K562 (cell line): ENCODE results near the gene MB21D2. TPM values are rescaled to one million over a fixed set of nuclear protein-coding genes. Genes with fewer than 3 reads are reported as not detected.

ENCODE experiments used
- ATAC-seq: fragments of 200-7000 bp; cut with Tn5 transposase; 3 replicates; pipeline ENCODE4 v1.9.1; 2020; ENCODE audit warnings: moderate library complexity
- BruUV-seq: library from RNA; stranded (reverse); fragments of 400-500 nt; replicated peaks from 2 replicates; lab custom pipeline; 2021; lab: Mats Ljungman, UMichigan
- CTCF ChIA-PET: fragments of 300-600 bp; formaldehyde crosslinking; extraction: SDS; loops from one replicate; lab custom pipeline; 2021; ENCODE audit warnings: low intra/inter-chr PET ratio; lab: Yijun Ruan, JAX
- POLR2A ChIA-PET: fragments of 300-600, 350-650 bp; sonication (Branson Sonifier 250); formaldehyde crosslinking; extraction: SDS; loops from one replicate; lab custom pipeline; 2021; ENCODE audit warnings: antibody characterized with exemption, inconsistent platforms; lab: Yijun Ruan, JAX
- DNase-seq, 4 experiments: peaks; one replicate each; pipeline versions ENCODE4 v3.0.0 to v3.0.0-alpha.2; 2011 to 2018; ENCODE audit warnings: low spot score in 3 of 4, mixed read lengths in 3 of 4; ENCODE audit errors: extremely low read depth in 1 of 4
- FAIRE-seq: peaks from 2 replicates; lab custom pipeline; 2011; peaks lifted over from hg19 to GRCh38; lab: Jason Lieb, UNC
- H2AFZ ChIP-seq: 2 replicates; pipeline ENCODE4 v1.6.0; 2011; ENCODE audit warnings: low read depth, low read length, control low read depth, inconsistent platforms
- H3K27ac ChIP-seq: fragments of 200-600 bp; 3 replicates; pipeline ENCODE4 v1.8.0; 2011; ENCODE audit warnings: low read depth, mild to moderate bottlenecking, control low read depth, inconsistent platforms, low read length, moderate library complexity, mixed read lengths; ENCODE audit errors: extremely low read depth
- H3K27me3 ChIP-seq, 2 experiments: fragments of 300-600 bp in 1 of 2; 2 replicates in 1 of 2; 3 replicates in 1 of 2; pipeline versions ENCODE4 v1.6.0 to v1.8.0; 2011; ENCODE audit warnings: inconsistent platforms in 2 of 2, low read length in 2 of 2, mild to moderate bottlenecking in 1 of 2, mixed read lengths in 1 of 2, moderate library complexity in 1 of 2; ENCODE audit not compliant: control insufficient read depth in 2 of 2, insufficient read depth in 2 of 2
- H3K36me3 ChIP-seq: fragments of 300-600 bp; 3 replicates; pipeline ENCODE4 v1.8.0; 2011; ENCODE audit warnings: mild to moderate bottlenecking, low read length, inconsistent platforms; ENCODE audit not compliant: control insufficient read depth, insufficient read depth
- H3K4me1 ChIP-seq, 2 experiments: fragments of 200-600 bp in 1 of 2; replicated peaks in 1 of 2; 2 replicates in 1 of 2; 3 replicates in 1 of 2; pipeline versions ENCODE4 v1.5.1 to v1.8.0; 2011; ENCODE audit warnings: inconsistent platforms in 2 of 2, low read length in 2 of 2, mild to moderate bottlenecking in 1 of 2, mixed read lengths in 1 of 2, moderate library complexity in 1 of 2; ENCODE audit not compliant: control insufficient read depth in 2 of 2, insufficient read depth in 2 of 2
- H3K4me2 ChIP-seq: 2 replicates; pipeline ENCODE4 v1.6.1; 2011; ENCODE audit warnings: low read length, control low read depth, inconsistent platforms, mixed read lengths; ENCODE audit not compliant: insufficient read depth
- H3K4me3 ChIP-seq: fragments of 200-600 bp; sonication (generic), shearing (Covaris generic); 2 replicates; pipeline ENCODE4 v1.5.1; 2016; ENCODE audit warnings: control low read depth, inconsistent platforms
- H3K79me2 ChIP-seq: fragments of 200-600 bp; 3 replicates; pipeline ENCODE4 v1.8.0; 2011; ENCODE audit warnings: low read length, inconsistent platforms; ENCODE audit not compliant: control insufficient read depth, insufficient read depth
- H3K9ac ChIP-seq, 2 experiments: 2 replicates each; pipeline versions ENCODE4 v1.6.0 to v1.6.1; 2011; ENCODE audit warnings: low read depth in 2 of 2, low read length in 2 of 2, control low read depth in 1 of 2, inconsistent platforms in 1 of 2, mild to moderate bottlenecking in 1 of 2, mixed read lengths in 1 of 2; ENCODE audit not compliant: insufficient read depth in 1 of 2
- H3K9me1 ChIP-seq: one replicate; pipeline ENCODE4 v1.6.0; 2011; ENCODE audit warnings: inconsistent platforms, mild to moderate bottlenecking, low read length, moderate library complexity; ENCODE audit not compliant: control insufficient read depth, insufficient read depth
- H3K9me3 ChIP-seq: replicated peaks from 2 replicates; pipeline ENCODE4 v1.5.1; 2011; ENCODE audit warnings: low read depth, low read length, inconsistent platforms; ENCODE audit not compliant: control insufficient read depth, insufficient read depth
- H4K20me1 ChIP-seq: replicated peaks from 2 replicates; pipeline ENCODE4 v1.6.1; 2011; ENCODE audit warnings: low read length, inconsistent platforms, mixed read lengths; ENCODE audit not compliant: control insufficient read depth, insufficient read depth
- AFF4 ChIP-seq: sonication (generic); formaldehyde crosslinking; IDR thresholded peaks from 2 replicates; pipeline ENCODE4 v1.8.0; 2023; ENCODE audit warnings: mild to moderate bottlenecking, missing genetic modification reagents
- MED1 ChIP-seq: sonication (generic); formaldehyde crosslinking; IDR thresholded peaks from 2 replicates; pipeline ENCODE4 v1.8.1; 2023; ENCODE audit warnings: missing genetic modification reagents, borderline replicate concordance
- MNT ChIP-seq, 2 experiments: fragments of 450-650 bp; conservative IDR thresholded peaks; 2 replicates each; pipeline ENCODE4 v1.6.1; 2017; ENCODE audit warnings: mild to moderate bottlenecking in 2 of 2, moderate library complexity in 2 of 2
- MYC ChIP-seq, 2 experiments: fragments of 250-450 bp in 1 of 2; sonication (Bioruptor Pico) in 1 of 2; IDR thresholded peaks; 2 replicates each; pipeline versions ENCODE4 v1.5.1 to v1.6.1; 2012 to 2021; ENCODE audit warnings: low read depth in 2 of 2, borderline replicate concordance in 1 of 2, improper control_type of control experiment in 1 of 2, low read length in 1 of 2, mild to moderate bottlenecking in 1 of 2, moderate library complexity in 1 of 2
- SRSF7 ChIP-seq: fragments of 200-400 bp; formaldehyde crosslinking; optimal IDR thresholded peaks from 2 replicates; pipeline ENCODE3; 2017; ENCODE audit warnings: mild to moderate bottlenecking, low read depth, low read length
- ZBTB2 ChIP-seq: fragments of 450-650 bp; IDR thresholded peaks from 2 replicates; pipeline ENCODE4 v1.6.1; 2016; ENCODE audit warnings: antibody characterized with exemption
- ZNF212 ChIP-seq: fragments of 450-650 bp; formaldehyde crosslinking; IDR thresholded peaks from 2 replicates; pipeline ENCODE4 v1.4.0; 2020; ENCODE audit warnings: mild to moderate bottlenecking
- WGBS: fragments of 100-300 bp; shearing (Covaris generic); methylation state at CpG from one replicate; pipeline ENCODE4 v1.1.6; 2016; ENCODE audit warnings: low coverage, mixed read lengths; ENCODE audit not compliant: insufficient coverage; ENCODE audit errors: missing lambda C conversion rate; 5-methylcytosine and 5-hydroxymethylcytosine counted together
- in situ Hi-C: fragments of 300-500 bp; cut with MboI; formaldehyde crosslinking; loops from 4 replicates; pipeline ENCODE4 v1.15.0; 2018; ENCODE audit warnings: inconsistent platforms, mixed read lengths
- intact Hi-C: fragments of 100-400 bp; cut with micrococcal nuclease; formaldehyde crosslinking; loops from 2 replicates; pipeline ENCODE4 v1.14.2; 2022
- polyA plus RNA-seq, 8 experiments: library from polyadenylated mRNA; depleted of rRNA in 4 of 8; stranded (reverse) in 5 of 8; unstranded in 3 of 8; fragments of >200 nt; fragmentation: Nextera tagmentation in 2 of 8; fragmentation: Illumina TruSeq in 1 of 8; extraction: Ambion mirVana in 2 of 8; extraction: Trizol in 1 of 8; gene quantifications; 2 replicates each; pipeline versions ENCODE4 v1.2.1 to v1.2.3, GENCODE V29; 2011 to 2014; ENCODE audit warnings: inconsistent platforms in 1 of 8, missing spikeins in 1 of 8
- total RNA-seq, 7 experiments: library from RNA; depleted of rRNA in 6 of 7; stranded (reverse); fragments of >200 nt in 6 of 7; fragmentation: Illumina TruSeq in 2 of 7; extraction: Trizol in 2 of 7; gene quantifications; 2 replicates each; pipeline versions ENCODE4 v1.2.1 to v1.2.3, GENCODE V29; 2011 to 2021; ENCODE audit warnings: low replicate concordance in 1 of 7

Gene MB21D2
- total and polyA plus RNA-seq, 9 of the 15 experiments (the other 6 are each of a cell fraction or from before 2014, with no cell fraction given) = 0.01 TPM; not detected in 8

GRCh38 chr3:192842138-192842537 lies 75.5 kb downstream of the MB21D2 start:
- BruUV-seq = no TSS peak
- Histone ChIP-seq H3K9me3 (no peaks in the 10 kb centered on the region), H3K27ac (no peak overlapping the region), H3K36me3 (no peaks in the 10 kb centered on the region)
- WGBS = 1% methylated on average over 8 of the region's 8 CpGs
- ATAC-seq = no peak
- TF ChIP-seq SRSF7 = no peak
- TF ChIP-seq, all 486 proteins: peak for 0
- H3K79me2 ChIP-seq = no peaks in the 10 kb centered on the region
- H3K9ac ChIP-seq = no peak overlapping the region
- DNase-seq = no peak
- no peak for FAIRE-seq
- POLR2A ChIA-PET = interaction anchor here (1.1 kb wide), 1 partner anchor 29 kb away, joined by 3 read pairs; no protein-coding TSS in a partner anchor
- no peaks in the 10 kb centered on the region for H4K20me1 ChIP-seq
- no peak overlapping the region for H3K4me3 ChIP-seq
- CTCF ChIA-PET = no interaction called here
- intact Hi-C loops (no loop called here), in situ Hi-C loops (no loop called here)
- H3K9me1 ChIP-seq = no peaks in the 10 kb centered on the region
- no peaks in the 10 kb centered on the region for H3K27me3 ChIP-seq
- H3K4me2 ChIP-seq = no peak overlapping the region
- H2AFZ ChIP-seq = no peak overlapping the region
- no peaks in the 10 kb centered on the region for H3K4me1 ChIP-seq

- Histone ChIP-seq H3K4me1 (no peaks in the 10 kb centered on the region), H3K36me3 (no peaks in the 10 kb centered on the region), H4K20me1 (no peaks in the 10 kb centered on the region), H3K9me3 (no peaks in the 10 kb centered on the region), H3K9ac (no peak overlapping the region), H3K27ac (no peak overlapping the region), H2AFZ (no peak overlapping the region), H3K4me2 (no peak overlapping the region), H3K27me3 (no peaks in the 10 kb centered on the region), H3K4me3 (no peak overlapping the region), H3K79me2 (no peaks in the 10 kb centered on the region), H3K9me1 (no peaks in the 10 kb centered on the region)
- no peak for FAIRE-seq
- ATAC-seq = no peak
- BruUV-seq = no TSS peak
- WGBS = 0% methylated on average over 6 of the region's 6 CpGs
- CTCF ChIA-PET = no interaction called here
- DNase-seq = no peak
- POLR2A ChIA-PET = interaction anchor here (0.6 to 1.1 kb wide), 2 partner anchors 12 to 615 kb away, joined by 3 read pairs; no protein-coding TSS in a partner anchor
- intact Hi-C loops = no loop called here
- in situ Hi-C loops = no loop called here
- TF ChIP-seq MYC (IDR thresholded peaks at IDR 0.05; ENCODE audit: low read depth, low read length) (no peak), MYC (CRISPR knock-in tag; IDR thresholded peaks at IDR 0.05; ENCODE audit: borderline replicate concordance, low read depth) (no peak), AFF4 (CRISPR knock-in tag) (no peak), MNT (conservative IDR thresholded peaks at IDR 0.05) (no peak), ZBTB2 (no peak), ZNF212 (no peak), MED1 (CRISPR knock-in tag) (no peak)
These were observed 76.2 kb downstream of the MB21D2 start for GRCh38 chr3:192841428-192841827.
